ENCODE measurements around the gene GPR107.
"Not testable (repeated sequence)": the region's sequence is repeated elsewhere in the genome, so short reads cannot be mapped to it uniquely, and the experiment has no call there.

Gene GPR107

GRCh38 chr9:130053504-130054324 is at the start of gene GPR107:
Gene GPR107 (plus strand): TSS chr9:130053906. CDS start chr9:130053933, 27 bp downstream.
- peak; percentile 76 for DNase-seq

- DNase-seq, result no peak
Measured at GRCh38 chr9:130003943-130004552, 49.7 kb upstream of the GPR107 start.

GRCh38 chr9:130006952-130007351 is 46.8 kb upstream of the GPR107 start:
- DNase-seq, result not testable (repeated sequence)

- no peak for DNase-seq
Measured at GRCh38 chr9:130008538-130008937, 45.2 kb upstream of the GPR107 start.

GRCh38 chr9:130009546-130009945 is 44.2 kb upstream of the GPR107 start:
- DNase-seq, result not testable (repeated sequence)

- DNase-seq, result no peak
Measured at GRCh38 chr9:130010151-130010988, 43.3 kb upstream of the GPR107 start.

- DNase-seq, result no peak
Measured at GRCh38 chr9:130013326-130013725, 40.4 kb upstream of the GPR107 start.

- DNase-seq, result no peak
Measured at GRCh38 chr9:130015353-130016019, 38.2 kb upstream of the GPR107 start.

GRCh38 chr9:130017076-130017475 is 36.6 kb upstream of the GPR107 start:
- no peak for DNase-seq

- not testable (repeated sequence) for DNase-seq
Measured at GRCh38 chr9:130017510-130017909, 36.2 kb upstream of the GPR107 start.

GRCh38 chr9:130018265-130018664 is 35.4 kb upstream of the GPR107 start:
- no peak for DNase-seq

GRCh38 chr9:130020618-130021017 is 33.1 kb upstream of the GPR107 start:
- DNase-seq, result no peak

- DNase-seq, result no peak
Measured at GRCh38 chr9:130021123-130021522, 32.6 kb upstream of the GPR107 start.

- not testable (repeated sequence) for DNase-seq
Measured at GRCh38 chr9:130021842-130022241, 31.9 kb upstream of the GPR107 start.

GRCh38 chr9:130022566-130023143 is 31.1 kb upstream of the GPR107 start:
- DNase-seq, result no peak

GRCh38 chr9:130023144-130023787 is 30.4 kb upstream of the GPR107 start:
- DNase-seq, result no peak

- no peak for DNase-seq
Measured at GRCh38 chr9:130023994-130024596, 29.6 kb upstream of the GPR107 start.

- no peak for DNase-seq
Measured at GRCh38 chr9:130024597-130024994, 29.1 kb upstream of the GPR107 start.

- DNase-seq, result no peak
Measured at GRCh38 chr9:130026583-130027340, 26.9 kb upstream of the GPR107 start.

GRCh38 chr9:130027533-130028365 is 26.0 kb upstream of the GPR107 start:
- no peak for DNase-seq
